GM18505 (cell line): Measurements from ENCODE around the gene JADE1.
A peak's percentile ranks its signal among the peaks of the same experiment; 100 is the strongest.

Experiments used
- ATAC-seq: cut with Tn5 transposase; IDR thresholded peaks from one replicate; pipeline ENCODE4 v1.9.1; 2021; ENCODE audit not compliant: unreplicated experiment
- POLR2A ChIP-seq: IDR thresholded peaks from 4 replicates; pipeline ENCODE4 v1.6.1; 2011; ENCODE audit warnings: borderline replicate concordance; ENCODE audit not compliant: insufficient read depth, insufficient read length; ENCODE audit errors: extremely low read depth

JADE1 gene

DNA sequence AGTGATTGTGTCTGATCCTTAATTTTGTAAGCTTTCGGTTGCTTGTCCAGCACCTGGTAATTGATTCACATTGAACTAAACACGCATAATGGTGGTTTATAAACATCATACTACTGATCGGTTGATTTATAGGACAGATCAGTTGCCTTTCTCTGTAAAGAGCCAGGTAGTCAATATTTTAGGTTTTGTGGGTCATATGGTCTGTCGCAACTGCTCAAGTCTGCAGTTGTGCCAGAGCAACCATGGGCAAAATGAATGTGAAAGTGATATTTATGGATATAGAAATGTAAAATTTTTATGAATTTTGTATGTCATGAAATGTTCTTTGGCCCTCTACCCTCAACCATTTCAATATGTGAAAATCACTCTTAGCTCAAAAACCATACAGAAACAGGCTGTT, 8.9 kb downstream of the JADE1 start:
- ATAC-seq, result no peak

DNA sequence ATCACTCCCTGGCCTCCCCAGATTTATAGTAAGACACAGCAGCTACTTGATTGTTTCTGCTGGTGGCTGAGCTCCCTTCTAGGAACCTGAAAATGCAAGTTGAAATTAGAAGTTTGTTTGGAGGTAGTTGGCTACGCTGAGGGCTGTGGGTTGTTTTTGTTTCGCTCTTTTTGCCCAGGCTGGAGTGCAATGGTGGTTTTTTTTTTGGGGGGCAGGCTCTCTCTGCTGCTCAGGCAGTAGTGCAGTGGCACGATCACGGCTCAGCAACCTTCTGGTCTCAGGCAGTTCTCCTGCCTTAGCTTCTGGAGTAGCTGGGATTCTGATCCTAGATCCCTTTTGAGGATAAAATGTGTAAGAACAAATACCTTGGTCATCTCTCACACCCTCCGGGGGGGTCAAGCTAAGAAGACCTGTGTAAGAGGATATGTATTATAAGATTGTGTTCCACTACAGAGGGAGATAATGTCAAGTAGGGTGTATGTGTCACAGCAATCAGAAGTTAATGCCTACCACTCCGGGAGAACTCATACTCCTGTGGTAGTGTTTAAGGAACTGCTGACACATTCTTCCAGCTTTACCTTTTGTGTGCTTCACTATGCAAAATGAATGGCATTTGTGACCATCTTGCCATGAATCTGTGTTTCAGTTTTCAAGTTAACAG, 9.7 kb downstream of the JADE1 start:
- no peak for ATAC-seq
- TF ChIP-seq POLR2A, result no peak

More for the DNA sequence above, 8.9 kb downstream of the JADE1 start:
- TF ChIP-seq POLR2A, result no peak

DNA sequence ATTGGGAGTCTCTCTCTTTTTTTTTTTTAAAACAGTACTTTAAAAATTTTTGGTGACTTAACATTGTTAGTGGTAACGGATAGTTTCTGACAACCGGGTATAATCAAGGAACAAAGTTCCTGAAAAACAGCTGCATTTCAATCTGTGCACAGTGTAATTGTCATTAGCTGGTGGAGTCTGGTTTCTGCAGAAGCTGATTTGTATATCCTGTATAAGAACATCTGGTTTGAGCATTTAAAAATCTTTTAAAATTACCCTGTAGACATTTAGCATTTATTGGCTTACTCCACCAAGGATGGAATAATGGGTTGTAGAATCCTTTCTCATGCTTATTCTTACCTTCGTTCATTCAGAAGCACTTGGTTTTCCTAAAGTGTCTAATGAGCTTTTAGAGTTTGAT, 11.2 kb downstream of the JADE1 start:
- TF ChIP-seq POLR2A, result no peak
- ATAC-seq, result no peak

DNA sequence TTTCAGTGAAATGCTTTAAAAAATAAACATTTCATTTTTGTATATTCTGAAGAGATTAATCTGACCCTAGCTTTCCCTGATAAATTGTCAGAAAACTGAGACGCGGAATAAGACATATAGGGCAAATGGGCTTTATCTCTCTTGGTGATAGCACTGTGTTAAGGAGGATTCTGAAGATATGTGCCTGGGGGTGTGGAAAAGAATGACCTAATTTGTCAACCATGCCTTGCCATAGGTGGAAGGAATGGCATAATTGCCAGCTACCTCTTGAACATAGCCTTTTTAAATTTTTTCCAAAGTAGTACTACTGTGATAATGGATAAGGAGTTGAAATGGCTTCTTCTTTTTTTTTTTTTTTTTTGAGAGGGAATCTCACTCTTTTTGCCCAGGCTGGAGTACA, 11.7 kb downstream of the JADE1 start:
- ATAC-seq, result no peak
- no peak for TF ChIP-seq POLR2A

DNA sequence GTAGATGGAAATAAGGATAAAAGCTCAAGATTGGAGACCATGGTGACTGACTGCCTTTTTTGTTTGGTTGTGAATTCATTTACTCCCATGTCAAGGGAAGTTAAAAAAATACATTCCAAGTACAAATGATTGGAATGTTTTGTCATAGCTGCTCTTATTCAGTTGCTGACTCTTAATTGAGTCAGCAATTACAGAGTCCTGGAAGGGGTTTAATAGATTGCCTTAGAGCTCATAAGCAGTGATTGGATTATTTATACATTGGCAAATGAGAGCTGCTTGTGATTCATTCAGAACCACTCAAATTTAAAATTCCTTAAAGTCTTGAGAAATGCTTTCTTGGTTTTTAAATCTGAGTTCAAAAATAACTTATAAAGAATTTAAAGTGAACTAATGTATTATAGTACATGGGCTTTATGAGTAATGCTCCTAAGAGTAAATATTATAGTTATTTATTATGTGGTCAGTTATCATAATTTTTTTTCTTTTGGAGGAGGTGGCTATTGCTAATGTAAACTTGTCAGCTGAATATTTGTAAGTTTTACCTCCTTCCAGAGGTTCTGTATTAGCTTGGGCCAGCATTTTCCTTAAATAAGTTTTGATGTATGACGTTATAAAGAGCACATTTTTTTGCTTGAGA, 13.6 kb downstream of the JADE1 start:
- no peak for ATAC-seq
- TF ChIP-seq POLR2A, result no peak

DNA sequence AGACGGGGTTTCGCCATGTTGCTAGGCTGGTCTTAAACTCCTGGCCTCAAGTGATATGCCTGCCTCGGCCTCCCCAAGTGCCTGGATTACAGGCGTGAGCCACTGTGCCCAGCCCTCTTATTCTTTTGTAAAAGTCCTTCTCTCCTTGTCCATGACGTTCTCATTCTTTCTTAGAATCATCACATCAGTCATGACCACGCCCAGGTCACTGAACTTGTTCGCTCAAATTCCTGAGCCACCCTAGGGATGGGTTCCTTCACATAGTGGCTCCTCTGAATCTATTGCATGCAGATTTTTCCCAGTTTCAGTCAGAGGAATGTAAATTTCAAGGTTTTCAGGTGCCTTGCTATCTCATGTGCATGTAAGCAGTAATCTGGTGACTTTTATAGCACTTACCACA, 15.7 kb downstream of the JADE1 start:
- no peak for TF ChIP-seq POLR2A
- ATAC-seq, result no peak

DNA sequence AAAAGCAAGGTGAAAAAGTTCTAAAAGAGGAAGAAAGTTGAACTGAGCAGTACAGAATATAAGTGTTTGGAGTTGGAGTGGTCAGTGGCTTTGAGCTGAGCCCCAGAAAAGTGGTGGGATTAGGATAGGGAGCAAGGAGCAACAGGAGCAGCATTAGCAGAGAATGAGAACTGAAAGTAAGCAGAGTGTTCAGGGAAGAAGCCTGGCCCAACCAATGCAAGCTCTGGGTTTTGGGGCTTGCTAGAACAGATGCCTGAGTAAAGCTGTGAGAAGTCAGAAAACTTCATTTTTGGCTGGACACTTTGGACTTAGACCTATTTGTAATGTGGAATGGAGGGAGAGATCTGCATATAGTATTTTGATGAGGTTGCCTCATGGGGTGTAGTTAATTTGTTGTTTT, 17.8 kb downstream of the JADE1 start:
- TF ChIP-seq POLR2A, result no peak
- no peak for ATAC-seq

DNA sequence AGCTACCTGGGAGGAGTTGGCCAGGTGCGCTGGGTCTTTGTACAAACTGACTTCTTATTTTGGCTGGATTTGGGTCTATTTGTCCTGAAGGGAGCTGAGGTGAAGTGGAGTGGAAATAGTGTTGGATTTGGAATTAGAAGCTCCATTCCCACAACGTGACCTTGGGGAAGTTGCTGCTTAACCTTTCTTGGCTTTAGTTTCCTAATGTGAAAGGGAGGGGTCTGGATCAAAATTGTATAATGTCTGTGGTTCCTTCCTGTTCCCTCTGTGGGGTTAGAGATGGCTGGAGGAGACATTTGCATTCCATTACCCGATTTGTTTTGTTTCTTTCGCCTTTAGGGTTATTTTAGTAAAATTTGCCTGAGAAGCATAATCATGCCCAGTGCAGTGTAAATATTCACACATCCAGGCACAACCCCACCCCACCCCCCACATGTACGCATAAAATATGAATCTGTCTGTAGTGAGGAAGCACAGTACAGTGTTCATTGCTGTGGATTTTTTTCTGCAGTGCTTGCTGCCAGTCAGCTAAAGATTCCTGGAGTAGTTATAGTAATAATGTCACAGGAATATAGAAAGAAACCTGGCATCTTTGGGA, 21.5 kb downstream of the JADE1 start:
- ATAC-seq, result no peak
- TF ChIP-seq POLR2A, result no peak

DNA sequence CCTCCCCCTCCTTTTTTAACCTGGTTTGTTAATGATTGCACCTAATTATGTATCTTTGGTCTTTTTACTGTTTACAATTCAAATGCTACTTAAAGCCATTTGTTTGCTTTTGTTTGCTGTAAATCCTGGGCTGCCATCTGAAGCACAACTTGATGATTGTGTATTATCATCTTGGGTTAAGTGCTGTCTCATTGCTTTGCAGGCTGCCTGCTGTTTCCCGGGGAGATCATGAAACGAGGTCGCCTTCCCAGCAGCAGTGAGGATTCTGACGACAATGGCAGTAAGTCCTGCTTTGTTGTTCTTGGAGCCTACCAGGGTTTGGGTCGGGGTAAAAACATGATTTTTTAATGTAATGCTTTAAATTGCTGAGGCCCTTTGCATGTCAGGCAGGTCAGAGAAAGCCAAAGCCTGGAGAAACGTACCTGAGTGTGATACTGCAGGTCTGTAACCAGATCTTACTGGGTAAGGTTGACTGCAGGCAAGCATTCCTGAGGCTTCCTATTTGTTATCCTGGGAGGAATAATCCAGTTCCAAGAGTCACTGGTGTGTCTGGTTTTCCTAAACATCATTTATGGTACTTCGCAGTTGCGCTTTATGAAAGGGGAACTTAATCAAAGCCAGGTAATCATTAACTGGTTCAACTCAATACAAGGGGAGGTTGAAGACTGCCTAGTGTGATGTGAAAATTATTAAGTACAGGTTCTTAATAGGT, 22.2 kb downstream of the JADE1 start:
- TF ChIP-seq POLR2A, result no peak
- ATAC-seq, result peak; percentile 43

DNA sequence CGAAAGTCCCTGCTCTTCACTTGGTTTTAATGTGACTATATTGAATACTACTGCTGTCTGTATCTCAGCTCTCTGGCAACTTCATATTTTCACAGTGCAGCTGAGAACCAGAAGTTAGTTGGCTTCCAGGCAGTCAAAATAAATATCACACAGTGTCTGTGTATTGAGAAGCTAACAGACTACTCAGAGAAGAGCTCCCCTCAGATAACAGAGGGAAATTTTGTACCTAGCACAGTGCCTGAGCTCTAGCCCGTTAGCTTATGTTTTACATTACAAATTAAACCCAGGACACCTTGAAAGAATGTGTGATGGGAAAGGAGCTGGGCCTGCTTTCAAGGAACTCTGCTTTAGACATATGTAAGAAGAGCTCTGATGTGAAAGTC, 22.7 kb downstream of the JADE1 start:
- TF ChIP-seq POLR2A, result no peak
- peak; percentile 15 for ATAC-seq

DNA sequence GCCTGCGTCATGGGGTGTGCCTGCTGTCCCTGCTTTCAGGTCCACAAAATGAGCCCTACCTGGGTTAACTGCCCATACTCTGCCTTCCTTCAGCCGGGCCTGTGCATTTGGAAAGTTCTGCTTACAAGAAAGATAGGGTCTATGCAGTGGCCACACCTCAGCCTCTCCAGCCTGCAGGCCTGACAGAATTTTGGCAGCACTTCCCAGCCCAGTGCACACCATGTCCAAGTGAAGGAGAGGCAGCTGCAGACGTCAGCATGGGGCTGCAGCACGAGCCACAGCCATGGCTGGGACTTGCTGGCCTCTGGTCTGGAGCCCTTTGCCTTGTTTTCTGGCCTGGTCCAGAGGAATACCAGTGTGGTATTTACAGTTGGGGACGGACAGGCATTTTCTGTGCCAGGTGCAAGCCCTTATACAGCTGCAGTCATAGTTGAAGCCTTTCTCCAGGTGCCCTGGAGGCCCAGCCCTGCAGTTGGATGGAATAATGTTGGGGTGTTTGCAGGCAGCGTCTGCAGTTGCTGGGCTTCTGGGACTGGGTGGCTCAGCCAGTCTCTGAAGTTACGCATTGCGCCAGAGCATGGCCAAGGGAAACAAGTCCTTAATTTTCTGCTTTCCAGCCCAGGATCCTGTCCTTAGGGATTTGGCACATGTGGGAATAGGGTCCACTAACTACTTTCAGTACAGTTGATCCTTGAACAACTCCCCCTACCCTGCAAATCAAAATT, 26.2 kb downstream of the JADE1 start:
- TF ChIP-seq POLR2A, result no peak
- ATAC-seq, result no peak

DNA sequence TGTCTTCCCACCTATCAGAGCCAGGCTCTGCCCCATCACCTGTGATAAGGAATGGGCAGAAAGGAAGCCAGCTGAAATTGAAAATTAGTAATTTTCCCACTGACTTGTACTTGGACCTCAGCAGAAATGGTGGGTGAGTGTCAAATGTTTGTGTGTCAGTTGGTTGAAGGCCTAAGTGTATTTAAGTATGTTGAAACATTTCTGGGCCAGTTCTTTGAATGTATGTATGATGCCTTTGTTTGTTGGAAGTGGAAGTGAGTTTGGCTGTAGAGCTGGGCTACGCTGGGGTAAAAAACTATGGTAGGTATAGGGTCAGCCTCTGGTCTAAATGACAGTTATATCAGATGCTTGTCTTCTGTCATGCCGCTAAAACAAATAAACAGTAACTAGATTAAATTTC, 27.7 kb downstream of the JADE1 start:
- no peak for TF ChIP-seq POLR2A
- no peak for ATAC-seq

DNA sequence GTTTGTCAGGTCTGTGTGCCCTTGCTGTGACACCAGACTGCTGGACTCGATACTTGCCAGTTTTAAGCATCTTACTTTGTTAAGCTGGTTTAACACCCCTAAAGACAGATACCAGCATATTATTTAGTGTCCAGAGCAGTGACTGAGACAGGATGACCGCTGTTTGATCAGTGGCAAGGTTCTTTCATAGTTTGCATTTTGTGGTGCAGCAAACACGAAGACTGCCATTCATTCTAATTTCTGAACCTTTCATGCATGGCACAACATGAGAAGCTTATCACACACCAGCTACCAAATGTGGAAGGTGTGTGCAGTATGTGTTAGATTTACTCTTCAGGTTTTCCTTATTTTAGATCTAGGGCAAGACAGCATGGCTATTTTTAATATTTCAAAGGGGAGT, 28.2 kb downstream of the JADE1 start:
- ATAC-seq, result no peak
- TF ChIP-seq POLR2A, result no peak
